HG03039 (cell line): ENCODE data around the gene INAFM2.

Experiments
- ATAC-seq: cut with Tn5 transposase; IDR thresholded peaks from one replicate; pipeline ENCODE4 v1.9.1; 2021; ENCODE audit warnings: mild to moderate bottlenecking, moderate library complexity; ENCODE audit not compliant: unreplicated experiment

Gene INAFM2

DNA sequence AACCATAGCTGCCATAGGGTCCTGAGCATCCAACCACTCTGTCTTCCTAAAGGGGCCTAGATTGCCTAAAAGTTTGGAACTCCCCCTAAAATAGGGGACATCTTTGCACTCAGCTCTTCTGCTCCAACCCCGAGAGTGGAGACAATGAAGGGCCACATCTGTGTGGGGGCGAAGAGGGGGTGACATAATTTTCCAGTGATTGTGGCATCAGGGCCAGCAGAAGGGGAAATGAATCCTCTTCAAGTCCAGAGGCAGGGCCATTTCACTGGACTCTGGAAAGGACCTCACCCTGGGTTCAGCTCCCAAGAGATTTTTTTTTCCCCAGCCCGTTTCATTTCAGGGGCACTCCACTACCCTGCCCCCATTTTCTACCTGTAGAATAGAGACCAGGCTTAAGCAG is 36.0 kb upstream of the INAFM2 start:
- ATAC-seq = no peak

DNA sequence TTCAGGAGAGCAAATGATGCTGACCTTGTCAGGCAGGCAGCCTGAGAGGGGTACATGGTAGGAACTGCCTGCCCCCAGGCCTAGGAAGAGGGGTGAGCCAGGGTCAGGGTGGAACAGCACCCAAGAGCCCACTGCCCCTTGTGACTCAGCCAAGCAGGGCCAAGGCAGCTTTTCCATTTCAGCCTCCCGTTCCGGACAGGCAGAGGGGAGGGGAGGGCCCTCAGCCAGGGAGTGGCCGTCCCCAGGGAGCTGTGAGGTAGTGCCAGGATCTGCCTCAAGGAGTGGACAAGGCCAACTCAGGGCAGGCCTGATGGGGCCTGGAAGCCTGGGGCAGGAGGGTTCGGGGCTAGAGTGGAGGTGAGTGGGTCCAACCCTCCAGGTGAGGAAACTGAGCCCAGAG is 35.5 kb upstream of the INAFM2 start:
- ATAC-seq = no peak

DNA sequence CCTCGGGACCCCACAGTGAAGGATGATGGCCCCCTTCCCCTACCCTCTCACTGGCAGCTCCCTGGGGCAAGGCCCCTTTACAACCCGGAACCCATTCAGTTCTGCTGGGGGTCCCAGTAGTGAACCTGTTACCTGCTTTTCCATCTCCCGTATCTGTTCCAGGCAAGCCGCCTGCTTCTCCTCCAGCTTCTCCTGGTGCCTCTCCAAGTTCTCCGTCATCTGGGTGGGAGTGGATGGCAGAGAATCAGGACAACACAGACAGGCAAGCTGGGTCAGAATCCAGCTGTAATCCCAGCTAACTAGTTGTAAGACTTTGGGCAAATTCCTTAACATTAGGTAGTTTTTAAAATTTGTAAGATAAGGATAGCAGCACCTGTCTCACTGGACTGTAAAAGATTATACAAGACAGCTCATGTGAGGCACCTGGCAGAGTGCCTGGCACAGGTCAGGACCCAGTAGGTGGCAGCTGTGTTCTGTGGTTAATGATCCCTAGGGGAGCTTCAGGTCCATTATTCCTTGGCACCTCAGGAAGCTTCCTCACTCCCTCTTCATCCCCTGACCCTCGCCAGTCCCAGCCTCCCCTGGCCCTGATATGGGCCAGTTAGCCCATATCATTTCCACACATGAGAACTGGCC is 34.2 kb upstream of the INAFM2 start:
- no peak for ATAC-seq

- no peak for ATAC-seq
These were observed 33.0 kb upstream of the INAFM2 start for GRCh38 chr15:40290545-40290917.

- ATAC-seq = no peak
These were observed 32.4 kb upstream of the INAFM2 start for GRCh38 chr15:40290918-40291574.

DNA sequence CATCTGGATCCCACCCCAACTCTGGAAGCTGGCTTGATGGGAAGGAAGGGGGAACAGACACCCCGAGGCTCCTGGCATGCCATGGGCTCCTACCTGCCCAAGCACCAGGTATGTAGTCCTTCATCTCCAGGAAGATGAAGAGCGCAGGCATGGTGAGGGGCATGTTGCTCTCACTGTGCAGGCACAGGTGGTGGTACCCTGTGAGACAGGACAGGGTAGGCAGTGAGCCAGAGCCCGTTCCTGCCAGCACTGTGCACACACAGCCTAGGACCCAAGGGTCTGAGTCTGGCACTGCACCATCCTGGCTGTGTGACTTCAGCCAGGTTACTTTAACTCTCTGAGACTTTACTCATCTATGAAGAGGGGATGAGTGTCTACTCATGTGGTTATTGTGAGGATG is 31.2 kb upstream of the INAFM2 start:
- ATAC-seq = no peak

DNA sequence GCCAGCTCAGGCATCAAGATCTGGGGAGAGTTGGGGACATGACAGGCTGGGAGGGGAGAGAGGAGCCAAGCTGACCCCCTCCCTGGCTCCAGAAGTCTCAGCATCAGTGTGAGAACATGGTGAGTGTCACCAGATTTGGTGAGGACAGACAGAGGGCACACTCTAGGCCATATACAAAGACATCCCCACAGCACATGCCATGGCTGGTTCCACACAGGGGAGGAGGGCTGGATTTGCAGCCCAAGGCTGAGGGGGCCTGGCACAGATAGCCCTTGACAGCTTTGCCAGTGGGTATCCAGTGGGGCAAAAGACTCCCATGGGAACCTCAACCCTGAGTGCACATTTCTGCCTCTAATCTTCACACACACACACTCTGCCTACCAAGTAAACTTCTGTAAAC is 30.5 kb upstream of the INAFM2 start:
- no peak for ATAC-seq

DNA sequence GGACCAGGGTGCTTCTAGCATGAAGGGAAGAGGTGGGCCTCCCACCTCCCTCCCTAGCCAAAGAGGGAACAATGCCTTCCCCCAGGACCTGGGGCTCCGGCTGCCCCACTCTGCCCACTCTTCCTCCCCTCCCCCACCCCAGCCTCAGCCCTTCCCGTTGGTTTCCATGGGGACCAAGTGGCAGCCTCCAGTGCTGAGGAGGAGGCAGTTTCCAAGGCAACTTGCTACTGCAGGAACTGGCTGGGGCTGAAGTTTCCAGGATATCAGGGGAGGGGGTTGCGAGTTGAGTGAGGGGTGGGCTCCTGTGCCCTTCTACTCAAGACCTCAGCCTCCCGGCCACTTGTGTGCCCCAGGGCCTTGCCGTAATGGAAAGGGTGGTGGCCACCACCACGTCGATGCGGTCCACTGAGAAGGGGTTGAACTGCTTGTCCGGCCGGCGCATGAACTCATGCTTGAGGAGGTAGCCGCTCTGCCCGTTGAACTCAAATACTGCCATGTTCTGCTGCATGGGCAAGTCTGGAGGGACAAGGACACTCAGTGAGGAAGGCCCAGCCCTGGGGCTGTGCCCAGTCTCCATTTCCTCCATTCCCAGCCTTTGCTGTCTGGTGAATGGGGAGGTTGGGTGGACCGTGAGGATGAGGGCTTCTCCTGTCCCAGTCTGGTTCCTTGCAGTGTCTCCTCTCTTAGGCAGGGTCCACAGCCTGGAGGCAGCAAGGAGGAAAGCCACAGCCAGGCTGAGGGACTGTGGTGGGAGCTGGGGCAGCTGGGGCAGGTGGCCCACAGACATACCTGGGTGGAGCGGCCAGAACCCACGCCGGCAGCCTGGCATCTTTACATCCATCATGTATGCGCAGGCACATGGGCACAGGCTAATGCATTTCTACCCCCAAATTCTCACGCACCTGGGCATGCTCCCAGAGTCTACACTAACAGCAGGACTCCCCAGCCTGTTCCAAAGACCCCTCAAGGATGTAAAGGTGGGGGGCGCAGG is 29.3 kb upstream of the INAFM2 start:
- no peak for ATAC-seq

DNA sequence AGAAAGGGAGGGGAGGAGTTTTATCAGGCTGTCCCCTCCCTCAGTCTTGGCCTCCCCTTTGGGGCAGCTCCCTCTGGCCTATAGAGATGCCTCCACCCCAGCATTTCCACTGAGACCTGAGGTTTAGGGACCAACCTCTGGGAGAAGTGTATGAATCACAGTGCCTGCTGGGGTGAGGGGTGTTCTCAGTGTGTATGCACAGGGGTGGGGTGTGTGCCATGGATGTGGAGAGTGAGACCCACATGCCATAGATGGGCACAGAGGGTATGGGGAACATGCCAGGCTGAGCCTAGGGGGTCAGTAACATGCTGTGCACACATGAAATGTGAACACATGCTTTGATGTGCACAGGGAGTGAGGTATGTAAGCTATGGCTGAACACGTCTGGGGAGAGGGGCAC is 28.2 kb upstream of the INAFM2 start:
- no peak for ATAC-seq

- ATAC-seq = no peak
These were observed 27.5 kb upstream of the INAFM2 start for GRCh38 chr15:40295877-40296560.

- ATAC-seq = no peak
These were observed 26.8 kb upstream of the INAFM2 start for GRCh38 chr15:40296561-40297230.

GRCh38 chr15:40297356-40297755 is 26.1 kb upstream of the INAFM2 start:
- ATAC-seq = no peak

DNA sequence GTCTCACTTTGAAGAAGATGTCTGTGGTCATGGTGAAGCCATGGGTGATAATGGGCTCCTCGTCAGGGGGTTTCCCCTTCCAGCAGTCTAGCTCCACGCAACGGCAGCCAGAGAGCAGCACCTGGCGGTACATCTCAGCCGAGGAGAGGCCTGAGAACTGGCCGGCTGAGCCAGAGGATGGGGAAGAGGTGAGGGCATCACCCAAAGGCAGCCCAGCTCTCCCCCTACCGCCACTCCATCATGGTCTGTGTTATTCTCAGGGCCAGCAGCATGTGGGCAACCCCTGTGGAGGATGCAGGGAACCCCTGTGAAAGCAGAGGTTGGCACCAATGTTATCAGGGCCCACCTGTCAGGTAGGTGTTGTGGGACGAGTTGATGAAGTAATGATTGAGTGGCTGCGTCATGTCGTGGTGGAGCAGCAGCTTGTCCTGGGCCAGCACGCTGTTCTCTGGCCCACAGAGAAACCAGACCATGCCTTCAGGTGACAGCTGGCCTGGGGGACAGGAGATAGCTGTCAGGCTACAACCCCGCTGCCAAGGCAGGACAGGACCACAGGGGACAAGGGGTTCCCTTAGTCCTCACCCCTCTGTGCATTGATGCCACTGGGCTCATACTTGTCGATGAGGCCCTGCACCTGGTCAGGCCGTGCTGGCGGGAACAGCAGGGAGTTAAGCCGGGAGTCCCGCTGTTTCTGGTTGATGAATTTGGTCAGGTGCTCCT is 25.1 kb upstream of the INAFM2 start:
- ATAC-seq = no peak

DNA sequence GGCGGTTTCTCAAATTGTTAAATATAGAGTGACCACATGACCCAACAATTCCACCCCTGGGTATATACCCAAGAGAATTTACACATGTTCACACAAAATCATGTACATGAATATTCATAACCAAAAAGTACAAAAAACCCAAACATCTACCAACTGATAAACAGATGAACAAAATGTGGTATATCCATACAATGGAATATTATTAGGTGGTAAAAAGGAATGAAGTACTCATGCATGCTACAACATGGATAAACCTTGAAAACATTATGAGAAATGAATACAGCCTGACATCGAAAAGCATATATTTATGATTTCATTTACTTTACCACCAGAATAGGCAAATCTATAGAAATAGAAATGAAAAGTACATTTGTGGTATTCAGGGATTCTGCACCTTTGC is 23.1 kb upstream of the INAFM2 start:
- no peak for ATAC-seq

DNA sequence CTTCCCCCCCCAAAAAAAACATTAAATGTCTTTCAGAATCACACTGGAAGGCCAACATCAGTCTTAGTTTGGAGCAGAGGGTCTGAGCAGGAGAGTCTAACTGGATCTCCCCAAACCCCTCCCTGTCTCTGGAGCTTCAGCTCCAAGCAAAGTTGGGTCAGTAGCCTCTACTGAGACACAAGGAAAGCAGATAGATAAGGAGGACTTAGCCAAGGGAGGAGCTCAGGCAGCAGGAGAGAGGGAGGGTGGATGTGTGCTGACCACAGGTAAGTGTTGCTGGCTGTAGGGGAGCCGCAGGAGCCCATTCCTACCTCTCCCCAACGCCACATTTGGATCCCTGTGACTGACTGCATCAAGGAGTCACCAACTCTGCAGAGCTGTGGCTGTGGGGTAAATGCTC is 22.7 kb upstream of the INAFM2 start:
- no peak for ATAC-seq

- no peak for ATAC-seq
These were observed 21.9 kb upstream of the INAFM2 start for GRCh38 chr15:40301467-40302179.

GRCh38 chr15:40302288-40302886 is 21.1 kb upstream of the INAFM2 start:
- no peak for ATAC-seq

DNA sequence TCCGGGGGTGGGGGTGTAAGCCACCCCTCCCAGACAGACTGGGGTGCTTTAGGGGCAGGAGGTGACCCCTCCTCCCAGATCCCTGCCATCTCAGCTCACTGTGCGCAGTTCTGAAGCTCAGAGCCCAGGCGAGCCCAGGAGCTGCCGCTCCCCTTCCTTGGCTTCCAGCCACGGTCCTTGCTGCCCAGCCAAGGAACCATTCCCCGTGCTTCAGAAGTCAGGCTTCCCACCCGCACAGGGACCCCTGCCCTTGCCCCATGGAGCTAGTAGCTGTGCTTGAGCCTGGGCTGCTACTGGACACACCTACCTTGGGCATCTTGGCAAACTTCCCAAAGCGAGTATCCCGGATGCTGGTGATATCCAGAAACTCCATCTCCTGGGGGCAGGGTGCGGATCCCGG is 20.5 kb upstream of the INAFM2 start:
- ATAC-seq = no peak

GRCh38 chr15:40303576-40303975 is 19.9 kb upstream of the INAFM2 start:
- no peak for ATAC-seq
